Stromal cell of bone marrow (primary cell): ENCODE measurements around the gene SCAF8.
A peak's percentile ranks its signal among the peaks of the same experiment; 100 is the strongest.
"Not testable (repeated sequence)": the region's sequence is repeated elsewhere in the genome, so short reads cannot be mapped to it uniquely, and the experiment has no call there.

Experiments used
- DNase-seq: peaks from one replicate; pipeline ENCODE4 v3.0.0-alpha.2; 2012; ENCODE audit warnings: low read depth

Gene SCAF8

GRCh38 chr6:154733626-154734382 is 588 bp downstream of the SCAF8 start:
- peak; percentile 91 for DNase-seq

- no peak for DNase-seq
These were observed 3.5 kb downstream of the SCAF8 start for GRCh38 chr6:154736618-154737259.

GRCh38 chr6:154737424-154737823 is 4.2 kb downstream of the SCAF8 start:
- DNase-seq, result no peak

- no peak for DNase-seq
These were observed 5.3 kb downstream of the SCAF8 start for GRCh38 chr6:154738551-154738961.

- DNase-seq, result no peak
These were observed 7.4 kb downstream of the SCAF8 start for GRCh38 chr6:154740658-154741057.

GRCh38 chr6:154742891-154743290 is 9.7 kb downstream of the SCAF8 start:
- DNase-seq, result no peak

GRCh38 chr6:154744029-154744745 is 11.0 kb downstream of the SCAF8 start:
- not testable (repeated sequence) for DNase-seq

GRCh38 chr6:154745243-154745642 is 12.0 kb downstream of the SCAF8 start:
- no peak for DNase-seq

- no peak for DNase-seq
These were observed 16.1 kb downstream of the SCAF8 start for GRCh38 chr6:154749341-154749740.

GRCh38 chr6:154751011-154751800 is 18.0 kb downstream of the SCAF8 start:
- no peak for DNase-seq

- DNase-seq, result no peak
These were observed 18.8 kb downstream of the SCAF8 start for GRCh38 chr6:154752022-154752421.

GRCh38 chr6:154754152-154754551 is 20.9 kb downstream of the SCAF8 start:
- peak; percentile 45 for DNase-seq

- DNase-seq, result no peak
These were observed 24.3 kb downstream of the SCAF8 start for GRCh38 chr6:154757352-154758050.

- DNase-seq, result no peak
These were observed 24.9 kb downstream of the SCAF8 start for GRCh38 chr6:154758125-154758524.

- DNase-seq, result no peak
These were observed 30.4 kb downstream of the SCAF8 start for GRCh38 chr6:154763650-154764049.

- DNase-seq, result no peak
These were observed 32.1 kb downstream of the SCAF8 start for GRCh38 chr6:154765273-154765672.

- DNase-seq, result no peak
These were observed 33.1 kb downstream of the SCAF8 start for GRCh38 chr6:154766288-154766687.

GRCh38 chr6:154767003-154767723 is 33.9 kb downstream of the SCAF8 start:
- no peak for DNase-seq

- no peak for DNase-seq
These were observed 35.1 kb downstream of the SCAF8 start for GRCh38 chr6:154768280-154768679.

- no peak for DNase-seq
These were observed 40.4 kb downstream of the SCAF8 start for GRCh38 chr6:154773610-154774089.

GRCh38 chr6:154779157-154779556 is 45.9 kb downstream of the SCAF8 start:
- not testable (repeated sequence) for DNase-seq
